Daoy (cell line): ENCODE data around the gene AMHR2. TPM values are rescaled to one million over a fixed set of nuclear protein-coding genes. Genes with fewer than 3 reads are reported as not detected.

ENCODE experiments used
- DNase-seq: peaks from one replicate; pipeline ENCODE4 v3.0.0-alpha.2; 2015; ENCODE audit warnings: low read depth
- total RNA-seq: library from RNA; depleted of rRNA; stranded (reverse); fragments of >200 nt; shearing (Covaris generic); gene quantifications from 2 replicates; pipeline ENCODE4 v1.2.3, GENCODE V29; 2014; rRNA removed

Gene AMHR2
- total RNA-seq, 1 experiment from 2014 or later: not detected

DNA sequence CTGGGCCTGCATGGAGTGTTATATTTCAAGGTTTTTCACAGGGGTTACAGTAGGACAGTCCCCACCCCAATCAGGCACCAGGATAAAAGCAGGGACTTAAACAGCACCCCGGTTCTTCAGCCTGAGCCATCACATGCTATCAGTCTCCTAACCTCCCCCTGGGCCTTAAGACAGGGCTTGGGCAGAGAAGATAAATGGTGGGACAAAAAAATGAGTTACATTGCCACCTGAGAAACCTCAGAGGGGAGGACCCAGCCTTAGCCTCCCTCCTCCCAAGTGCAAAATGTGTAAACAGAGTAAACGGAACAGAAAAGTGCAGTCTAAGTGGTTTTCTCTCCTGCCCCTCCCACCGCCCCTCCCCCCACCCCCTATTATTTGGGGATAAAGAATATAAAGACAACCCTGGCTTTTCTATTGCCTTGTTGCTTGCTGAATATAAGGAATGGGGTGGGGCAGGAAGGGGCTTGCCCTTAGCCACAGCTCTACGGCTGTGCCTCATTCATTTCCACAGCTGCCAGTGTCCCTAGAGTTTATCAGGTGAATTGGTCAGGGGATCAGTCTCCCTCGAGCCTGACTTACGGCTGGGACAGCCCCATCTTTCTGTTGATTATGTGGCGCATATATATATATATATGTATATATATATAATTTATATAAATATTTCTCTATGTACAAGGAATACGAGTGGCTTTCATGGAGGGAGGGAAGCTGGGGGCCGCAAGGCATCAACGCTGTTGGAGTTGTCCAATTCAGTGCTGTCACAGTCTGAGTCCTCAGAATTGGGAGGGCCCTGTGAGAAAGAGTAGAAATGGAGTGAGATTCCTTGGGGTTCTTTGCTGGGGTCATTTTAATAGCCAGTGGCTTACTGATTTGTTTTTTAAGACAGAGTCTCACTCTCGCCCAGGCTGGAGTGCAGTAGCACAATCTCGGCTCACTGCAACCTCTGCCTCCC, 57.1 kb downstream of the AMHR2 start:
- DNase-seq: no peak

Other genes with a start within 250 kb of the AMHR2 start
- 10.9 and 12.0 TPM in 2 replicates for gene ZNF740, start 243.1 kb upstream of the AMHR2 start, total RNA-seq
- 4.7 and 11.0 TPM in 2 replicates for gene CSAD, start 242.9 kb upstream of the AMHR2 start, total RNA-seq
- gene ITGB7, start 216.6 kb upstream of the AMHR2 start, total RNA-seq: 0.03 and 0.34 TPM in 2 replicates
- 3.5 and 6.2 TPM in 2 replicates for gene RARG, start 191.6 kb upstream of the AMHR2 start, total RNA-seq
- gene ESPL1, start 155.6 kb upstream of the AMHR2 start, total RNA-seq: 29.0 and 31.6 TPM in 2 replicates
- 480 and 590 TPM in 2 replicates for gene PFDN5, start 128.3 kb upstream of the AMHR2 start, total RNA-seq
- 86.6 and 89.2 TPM in 2 replicates for gene MYG1, start 124.2 kb upstream of the AMHR2 start, total RNA-seq
- 106 and 116 TPM in 2 replicates for gene AAAS, start 102.2 kb upstream of the AMHR2 start, total RNA-seq
- gene SP7, start 87.5 kb upstream of the AMHR2 start, total RNA-seq: not detected in 2 replicates
- 18.3 and 21.8 TPM in 2 replicates for gene SP1, start 43.7 kb upstream of the AMHR2 start, total RNA-seq
- gene PRR13, start 17.9 kb downstream of the AMHR2 start, total RNA-seq: 60.9 and 85.2 TPM in 2 replicates
- gene PCBP2, start 28.2 kb downstream of the AMHR2 start, total RNA-seq: 120 and 148 TPM in 2 replicates
- 5.6 and 5.7 TPM in 2 replicates for gene MAP3K12, start 75.6 kb downstream of the AMHR2 start, total RNA-seq
- gene TARBP2, start 77.4 kb downstream of the AMHR2 start, total RNA-seq: 58.1 and 75.8 TPM in 2 replicates
- gene NPFF, start 83.6 kb downstream of the AMHR2 start, total RNA-seq: not detected in 2 replicates
- gene ATF7, start 202.5 kb downstream of the AMHR2 start, total RNA-seq: 4.1 and 7.7 TPM in 2 replicates